K562 (cell line): ENCODE measurements around the gene HSF4. TPM values are rescaled to one million over a fixed set of nuclear protein-coding genes. Genes with fewer than 3 reads are reported as not detected.

Experiments
- ASH1L ChIP-seq: fragments of 450-650 bp; IDR thresholded peaks from 2 replicates; pipeline ENCODE4 v1.6.1; 2018; ENCODE audit warnings: borderline replicate concordance, mild to moderate bottlenecking, low read depth; ENCODE audit not compliant: partially characterized antibody
- KAT7 ChIP-seq: sonication (generic); formaldehyde crosslinking; IDR thresholded peaks from 2 replicates; pipeline ENCODE4 v1.8.0; 2022; ENCODE audit warnings: missing genetic modification reagents, mild to moderate bottlenecking, borderline replicate concordance
- NCOA2 ChIP-seq, 2 experiments: fragments of 450-650 bp; IDR thresholded peaks; 2 replicates each; pipeline ENCODE4 v1.6.1; 2018; ENCODE audit warnings: mild to moderate bottlenecking in 2 of 2, moderate library complexity in 1 of 2; ENCODE audit not compliant: partially characterized antibody in 2 of 2
- PHF8 ChIP-seq: fragments of 200-600 bp; sonication (generic); IDR thresholded peaks from 2 replicates; pipeline ENCODE4 v1.6.1; 2012; ENCODE audit warnings: mixed run types, mild to moderate bottlenecking, inconsistent platforms, low read length, moderate library complexity, borderline replicate concordance
- POLR2G ChIP-seq: fragments of 200-400 bp; formaldehyde crosslinking; IDR thresholded peaks from 2 replicates; pipeline ENCODE4 v1.6.1; 2017; ENCODE audit warnings: low read depth, mild to moderate bottlenecking, antibody characterized with exemption, low read length, moderate library complexity
- TFAP4 ChIP-seq: sonication (generic); formaldehyde crosslinking; IDR thresholded peaks from 2 replicates; pipeline ENCODE4 v1.8.0; 2022; ENCODE audit warnings: missing genetic modification reagents, mild to moderate bottlenecking, moderate library complexity, borderline replicate concordance
- THAP12 ChIP-seq: fragments of 250-450 bp; sonication (Bioruptor Pico); IDR thresholded peaks from 2 replicates; pipeline ENCODE4 v1.9.0; 2021; ENCODE audit warnings: mild to moderate bottlenecking, inconsistent platforms
- ZNF444 ChIP-seq: fragments of 250-450 bp; sonication (Bioruptor Pico); IDR thresholded peaks from 2 replicates; pipeline ENCODE4 v1.4.0; 2020; ENCODE audit warnings: mild to moderate bottlenecking, moderate library complexity
- polyA plus RNA-seq, 8 experiments: library from polyadenylated mRNA; depleted of rRNA in 4 of 8; stranded (reverse) in 5 of 8; unstranded in 3 of 8; fragments of >200 nt; fragmentation: Nextera tagmentation in 2 of 8; fragmentation: Illumina TruSeq in 1 of 8; extraction: Ambion mirVana in 2 of 8; extraction: Trizol in 1 of 8; gene quantifications; 2 replicates each; pipeline versions ENCODE4 v1.2.1 to v1.2.3, GENCODE V29; 2011 to 2014; ENCODE audit warnings: inconsistent platforms in 1 of 8, missing spikeins in 1 of 8
- total RNA-seq, 7 experiments: library from RNA; depleted of rRNA in 6 of 7; stranded (reverse); fragments of >200 nt in 6 of 7; fragmentation: Illumina TruSeq in 2 of 7; extraction: Trizol in 2 of 7; gene quantifications; 2 replicates each; pipeline versions ENCODE4 v1.2.1 to v1.2.3, GENCODE V29; 2011 to 2021; ENCODE audit warnings: low replicate concordance in 1 of 7

Gene HSF4
- total and polyA plus RNA-seq, 9 of the 15 experiments (the other 6 are each of a cell fraction or from before 2014, with no cell fraction given): 0.50 to 35.4 (median 8.8) TPM; not detected in 1

GRCh38 chr16:67200491-67200890 is 35.9 kb downstream of the HSF4 start (continued):
- 0 out of 2 replicates have a peak, but pooled peaks have one; percentile 11 for TF ChIP-seq TFAP4
- no peak for TF ChIP-seq PHF8
- TF ChIP-seq THAP12 (CRISPR knock-in tag): no peak
- no peak for TF ChIP-seq NCOA2 (IDR thresholded peaks at IDR 0.05; ENCODE audit: partially characterized antibody in 2 of 2)
- no peak for TF ChIP-seq ASH1L
- no peak for TF ChIP-seq ZNF444 (CRISPR knock-in tag)
- peak; percentile 58; the same call in 1 of the 2 replicates for TF ChIP-seq POLR2G
- TF ChIP-seq KAT7: no peak
